Endothelial cell of umbilical vein (primary cell): ENCODE data around the gene TSPAN18. TPM values are rescaled to one million over a fixed set of nuclear protein-coding genes. Genes with fewer than 3 reads are reported as not detected.

Experiments used
- BruUV-seq: library from RNA; stranded (reverse); fragments of 400-500 nt; replicated peaks from 2 replicates; lab custom pipeline; 2021; lab: Mats Ljungman, UMichigan
- CTCF ChIA-PET: fragments of 300-600, 350-600 bp; sonication (Branson Sonifier 250); formaldehyde crosslinking; loops from one replicate; lab custom pipeline; 2021; ENCODE audit warnings: antibody characterized with exemption, inconsistent platforms; lab: Charles Lee
- POLR2A ChIA-PET: fragments of 300-600, 350-600 bp; sonication (Branson Sonifier 250); formaldehyde crosslinking; loops from one replicate; lab custom pipeline; 2021; ENCODE audit warnings: antibody characterized with exemption, inconsistent platforms; lab: Charles Lee
- DNase-seq: peaks from one replicate; pipeline ENCODE4 v3.0.0-alpha.2; 2011; ENCODE audit warnings: low read depth, low spot score
- FAIRE-seq: peaks from 2 replicates; lab custom pipeline; 2011; peaks lifted over from hg19 to GRCh38; lab: Jason Lieb, UNC
- H2AFZ ChIP-seq: 2 replicates; pipeline ENCODE4 v1.6.0; 2012; ENCODE audit warnings: low read depth, low read length, control low read depth, inconsistent platforms
- H3K27ac ChIP-seq: 2 replicates; pipeline ENCODE4 v1.5.1; 2011; ENCODE audit warnings: low read depth, mild to moderate bottlenecking, control low read depth, low read length, moderate library complexity; ENCODE audit not compliant: insufficient read depth
- H3K27me3 ChIP-seq, 2 experiments: 2 replicates each; pipeline versions ENCODE4 v1.6.0 to v1.6.1; 2011; ENCODE audit warnings: low read length in 2 of 2, mixed read lengths in 1 of 2; ENCODE audit not compliant: control insufficient read depth in 2 of 2, insufficient read depth in 2 of 2
- H3K36me3 ChIP-seq, 2 experiments: 2 replicates in 1 of 2; 3 replicates in 1 of 2; pipeline ENCODE4 v1.5.1; 2011; ENCODE audit warnings: low read length in 2 of 2, mild to moderate bottlenecking in 1 of 2, moderate library complexity in 1 of 2; ENCODE audit not compliant: control insufficient read depth in 2 of 2, insufficient read depth in 2 of 2; ENCODE audit errors: extremely low read depth in 1 of 2
- H3K4me1 ChIP-seq: 3 replicates; pipeline ENCODE4 v1.5.1; 2011; ENCODE audit warnings: mild to moderate bottlenecking, low read length; ENCODE audit not compliant: control insufficient read depth, insufficient read depth; ENCODE audit errors: extremely low read depth
- H3K4me2 ChIP-seq: 2 replicates; pipeline ENCODE4 v1.6.1; 2011; ENCODE audit warnings: low read length, control low read depth, mixed read lengths; ENCODE audit not compliant: insufficient read depth
- H3K4me3 ChIP-seq, 3 experiments: fragments of 200-600 bp in 1 of 3; sonication (generic), shearing (Covaris generic) in 1 of 3; replicated peaks in 1 of 3; 2 replicates each; pipeline ENCODE4 v1.5.1; 2011 to 2016; ENCODE audit warnings: control low read depth in 3 of 3, low read length in 3 of 3, mild to moderate bottlenecking in 2 of 3, inconsistent platforms in 1 of 3, low read depth in 1 of 3, moderate library complexity in 1 of 3; ENCODE audit not compliant: insufficient read depth in 1 of 3
- H3K79me2 ChIP-seq: 2 replicates; pipeline ENCODE4 v1.6.0; 2012; ENCODE audit warnings: low read length, inconsistent platforms; ENCODE audit not compliant: control insufficient read depth, insufficient read depth
- H3K9ac ChIP-seq: replicated peaks from 2 replicates; pipeline ENCODE3; 2011; ENCODE audit warnings: low read length, control low read depth; ENCODE audit not compliant: insufficient read depth; ENCODE audit errors: extremely low read depth
- H3K9me1 ChIP-seq: replicated peaks from 3 replicates; pipeline ENCODE4 v1.6.0; 2011; ENCODE audit warnings: mild to moderate bottlenecking, low read length; ENCODE audit not compliant: control insufficient read depth, insufficient read depth; ENCODE audit errors: extremely low read depth
- H3K9me3 ChIP-seq: replicated peaks from 2 replicates; pipeline ENCODE4 v1.5.1; 2012; ENCODE audit warnings: low read length, inconsistent platforms; ENCODE audit not compliant: control insufficient read depth, insufficient read depth
- H4K20me1 ChIP-seq: replicated peaks from 2 replicates; pipeline ENCODE3; 2011; ENCODE audit warnings: mild to moderate bottlenecking, low read length; ENCODE audit not compliant: control insufficient read depth, insufficient read depth; ENCODE audit errors: extremely low read depth
- CTCF ChIP-seq, 2 donors: IDR thresholded peaks; 1 replicate in 1 of 2; 2 replicates in 1 of 2; pipeline ENCODE4 v1.5.1; 2011; ENCODE audit warnings: low read length in 2 of 2, mild to moderate bottlenecking in 2 of 2, moderate library complexity in 2 of 2, control low read depth in 1 of 2, inconsistent platforms in 1 of 2, low read depth in 1 of 2; ENCODE audit not compliant: insufficient read depth in 1 of 2; ENCODE audit errors: extremely low read depth in 1 of 2
- EZH2 ChIP-seq: IDR thresholded peaks from 2 replicates; pipeline ENCODE4 v1.6.1; 2012; ENCODE audit warnings: borderline replicate concordance, low read depth, mild to moderate bottlenecking, moderate library complexity, low read length, inconsistent platforms; ENCODE audit not compliant: severe bottlenecking
- FOS ChIP-seq: IDR thresholded peaks from 2 replicates; pipeline ENCODE4 v1.6.1; 2011; ENCODE audit warnings: mild to moderate bottlenecking, low read length, moderate library complexity, borderline replicate concordance; ENCODE audit not compliant: insufficient read depth
- GATA2 ChIP-seq: IDR thresholded peaks from 2 replicates; pipeline ENCODE4 v1.7.0; 2011; ENCODE audit warnings: low read depth, mild to moderate bottlenecking, moderate library complexity, mixed read lengths, low read length; ENCODE audit not compliant: insufficient read length, insufficient read depth
- JUN ChIP-seq: IDR thresholded peaks from 2 replicates; pipeline ENCODE4 v1.6.1; 2011; ENCODE audit warnings: borderline replicate concordance, low read depth; ENCODE audit not compliant: insufficient read length, insufficient read depth
- MAX ChIP-seq: IDR thresholded peaks from 2 replicates; pipeline ENCODE4 v1.6.1; 2011; ENCODE audit not compliant: insufficient read depth, insufficient read length
- MYC ChIP-seq: IDR thresholded peaks from one replicate; pipeline ENCODE4 v1.6.1; 2011; ENCODE audit warnings: mild to moderate bottlenecking, low read depth, low read length
- POLR2A ChIP-seq: IDR thresholded peaks from 2 replicates; pipeline ENCODE4 v1.6.1; 2012; ENCODE audit warnings: low read depth, mild to moderate bottlenecking, control low read depth, low read length
- POLR2AphosphoS5 ChIP-seq: IDR thresholded peaks from 2 replicates; pipeline ENCODE4 v1.6.1; 2012; ENCODE audit warnings: low read depth, mild to moderate bottlenecking, control low read depth, low read length, moderate library complexity; ENCODE audit not compliant: insufficient read depth
- dilution Hi-C: fragments of 300-500 bp; cut with MboI; formaldehyde crosslinking; loops from one replicate; pipeline ENCODE4 v1.15.0; 2019; ENCODE audit warnings: low sequenced_read_pairs; ENCODE audit not compliant: extremely low pct_ligation_motif_present
- intact Hi-C: fragments of 100-400 bp; cut with micrococcal nuclease; formaldehyde crosslinking; loops from one replicate; pipeline ENCODE4 v1.10.0; 2022
- polyA plus RNA-seq, 4 experiments: library from polyadenylated mRNA; depleted of rRNA in 3 of 4; stranded (reverse) in 3 of 4; unstranded in 1 of 4; fragments of >200 nt; gene quantifications; 2 replicates each; pipeline versions ENCODE4 v1.2.1 to v1.2.3, GENCODE V29; 2011 to 2012; ENCODE audit warnings: missing spikeins in 1 of 4
- total RNA-seq: library from RNA; stranded (reverse); gene quantifications from 2 replicates; pipeline ENCODE4 v1.2.3, GENCODE V29; 2021

The TSPAN18 gene
- total and polyA plus RNA-seq, 2 donors (not counting 3 experiments of a cell fraction or from before 2014, with no cell fraction given) = 32.2 to 118 TPM

DNA sequence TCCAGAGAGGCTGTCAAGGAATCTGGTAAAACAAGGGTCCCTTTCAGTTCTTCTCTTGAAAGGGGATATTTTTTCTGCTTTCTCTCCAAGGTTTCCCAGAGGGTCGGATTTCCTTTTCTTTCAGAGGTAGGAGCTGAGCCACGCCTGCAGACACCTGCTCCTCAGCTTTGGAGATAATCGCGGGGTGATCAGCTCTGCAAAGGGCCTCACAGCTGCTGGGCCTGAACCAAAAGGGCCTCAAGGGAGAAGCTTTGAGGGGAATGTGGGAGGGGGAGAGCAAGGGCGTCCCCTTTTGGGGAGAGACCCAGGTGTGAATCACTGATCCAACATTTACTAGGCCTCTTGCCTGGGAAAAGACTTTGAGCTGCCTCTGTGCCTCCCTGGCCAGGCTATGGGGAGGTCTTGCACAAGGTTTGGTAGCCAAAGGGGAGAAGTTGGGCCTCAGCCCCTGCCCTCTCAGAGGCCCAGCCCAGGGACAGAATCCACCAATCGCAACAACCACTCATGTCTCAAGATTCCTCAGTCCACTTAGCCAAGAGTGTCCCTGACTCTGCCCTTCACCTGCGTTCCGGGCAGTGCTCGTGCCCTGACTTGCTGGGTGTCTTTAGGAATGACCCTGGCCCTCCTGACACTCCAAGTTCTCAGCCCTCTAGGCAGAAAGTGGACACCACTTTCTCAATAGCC lies 237.9 kb downstream of the TSPAN18 start:
- FAIRE-seq = no peak
- dilution Hi-C loops = no loop called here
- DNase-seq = no peak
- no peak overlapping the region for H3K9ac ChIP-seq
- no peak overlapping the region for H3K4me2 ChIP-seq
- H3K4me1 ChIP-seq = no peaks in the 10 kb centered on the region
- no peaks in the 10 kb centered on the region for H3K9me3 ChIP-seq
- BruUV-seq = no TSS peak
- H3K4me3 ChIP-seq = no peak overlapping the region
- intact Hi-C loops = no loop called here
- no peaks in the 10 kb centered on the region for H3K79me2 ChIP-seq
- POLR2A ChIA-PET = no interaction called here
- H3K27me3 ChIP-seq = no peaks in the 10 kb centered on the region
- no peaks in the 10 kb centered on the region for H3K36me3 ChIP-seq
- CTCF ChIA-PET = interaction anchor here (0.6 to 2.0 kb wide), 8 partner anchors 9 to 1275 kb away, joined by 3 to 7 read pairs (median 4); no protein-coding TSS in a partner anchor
- H3K27ac ChIP-seq = no peak overlapping the region
- H3K9me1 ChIP-seq = no peaks in the 10 kb centered on the region
- no peak for TF ChIP-seq GATA2
- TF ChIP-seq JUN = no peak
- TF ChIP-seq POLR2A = no peak
- no peak for TF ChIP-seq CTCF (IDR thresholded peaks at IDR 0.05; ENCODE audit: extremely low read depth in 1 of 2, insufficient read depth in 1 of 2, low read depth in 1 of 2, low read length in 2 of 2)
- TF ChIP-seq EZH2 = no peak
- no peak for TF ChIP-seq MAX
- TF ChIP-seq POLR2AphosphoS5 = no peak
- no peak for TF ChIP-seq MYC
- TF ChIP-seq FOS = no peak
- H2AFZ ChIP-seq = no peak overlapping the region
- H4K20me1 ChIP-seq = no peaks in the 10 kb centered on the region
